K562 (cell line): ENCODE results near the gene SIRT7. TPM values are rescaled to one million over a fixed set of nuclear protein-coding genes. Genes with fewer than 3 reads are reported as not detected.
A peak's percentile ranks its signal among the peaks of the same experiment; 100 is the strongest.

ENCODE experiments used
- ATF4 ChIP-seq: fragments of 450-650 bp; formaldehyde crosslinking; IDR thresholded peaks from 2 replicates; pipeline ENCODE4 v1.4.0; 2022; ENCODE audit warnings: mild to moderate bottlenecking, moderate library complexity
- C11orf30 ChIP-seq: fragments of 450-650 bp; IDR thresholded peaks from 2 replicates; pipeline ENCODE4 v1.6.1; 2016; ENCODE audit warnings: low read depth, mild to moderate bottlenecking
- DPF2 ChIP-seq: fragments of 450-650 bp; IDR thresholded peaks from 2 replicates; pipeline ENCODE4 v1.6.1; 2016
- FOXA1 ChIP-seq: fragments of 450-650 bp; IDR thresholded peaks from 2 replicates; pipeline ENCODE4 v1.6.1; 2016; ENCODE audit warnings: mild to moderate bottlenecking, borderline replicate concordance
- HSF4 ChIP-seq: fragments of 250-450 bp; sonication (Bioruptor Pico); IDR thresholded peaks from 2 replicates; pipeline ENCODE4 v2.1.2; 2022; ENCODE audit warnings: mild to moderate bottlenecking, moderate library complexity, borderline replicate concordance
- IRF2 ChIP-seq: sonication (generic); formaldehyde crosslinking; IDR thresholded peaks from 2 replicates; pipeline ENCODE4 v1.8.1; 2022; ENCODE audit warnings: mild to moderate bottlenecking, missing genetic modification reagents
- KDM1A ChIP-seq, 2 experiments: fragments of 450-650 bp; IDR thresholded peaks; 2 replicates each; pipeline ENCODE4 v1.6.1; 2016; ENCODE audit warnings: mild to moderate bottlenecking in 2 of 2
- KLF16 ChIP-seq: IDR thresholded peaks from 2 replicates; pipeline ENCODE4 v1.6.1; 2016; ENCODE audit warnings: antibody characterized with exemption
- MXI1 ChIP-seq: IDR thresholded peaks from 2 replicates; pipeline ENCODE4 v1.6.1; 2011; ENCODE audit warnings: low read depth, mild to moderate bottlenecking, improper control_type of control experiment, low read length
- NFE2L1 ChIP-seq: fragments of 450-650 bp; IDR thresholded peaks from 2 replicates; pipeline ENCODE4 v1.6.1; 2016; ENCODE audit warnings: missing genetic modification characterization, low read depth, mild to moderate bottlenecking, missing compliant biosample characterization, moderate library complexity, borderline replicate concordance
- NFIX ChIP-seq: fragments of 250-450 bp; sonication (Bioruptor Pico); IDR thresholded peaks from 2 replicates; pipeline ENCODE4 v1.4.0; 2020; ENCODE audit warnings: low read depth, mild to moderate bottlenecking, moderate library complexity
- NFXL1 ChIP-seq: fragments of 450-650 bp; formaldehyde crosslinking; IDR thresholded peaks from 2 replicates; pipeline ENCODE4 v1.4.0; 2021; ENCODE audit warnings: mild to moderate bottlenecking
- RERE ChIP-seq: sonication (generic); formaldehyde crosslinking; IDR thresholded peaks from 2 replicates; pipeline ENCODE4 v1.8.0; 2023; ENCODE audit warnings: missing genetic modification reagents, mild to moderate bottlenecking, borderline replicate concordance
- SPI1 ChIP-seq: IDR thresholded peaks from 2 replicates; pipeline ENCODE4 v1.6.1; 2011; ENCODE audit warnings: low read depth, low read length, control low read depth, borderline replicate concordance
- STAT5B ChIP-seq: fragments of 250-450 bp; sonication (Bioruptor Pico); IDR thresholded peaks from 2 replicates; pipeline ENCODE4 v1.8.0; 2021; ENCODE audit warnings: mild to moderate bottlenecking, inconsistent platforms
- ZNF274 ChIP-seq: IDR thresholded peaks from 2 replicates; pipeline ENCODE4 v1.6.1; 2011; ENCODE audit warnings: low read depth, mild to moderate bottlenecking, low read length, moderate library complexity, borderline replicate concordance
- ZNF3 ChIP-seq: fragments of 250-450 bp; sonication (Bioruptor Pico); IDR thresholded peaks from 2 replicates; pipeline ENCODE4 v1.5.0; 2021; ENCODE audit warnings: mild to moderate bottlenecking, moderate library complexity
- ZNF354B ChIP-seq: fragments of 250-450 bp; sonication (Bioruptor Pico); IDR thresholded peaks from 2 replicates; pipeline ENCODE4 v1.4.0; 2020
- ZNF384 ChIP-seq: IDR thresholded peaks from 2 replicates; pipeline ENCODE4 v1.6.1; 2012; ENCODE audit warnings: low read depth, low read length, improper control_type of control experiment
- ZNF561 ChIP-seq: fragments of 450-650 bp; formaldehyde crosslinking; conservative IDR thresholded peaks from 2 replicates; pipeline ENCODE4 v1.4.0; 2020; ENCODE audit warnings: mild to moderate bottlenecking, moderate library complexity
- ZNF740 ChIP-seq, 3 experiments: fragments of 200-800 bp in 1 of 3; sonication (Bioruptor generic) in 1 of 3; sonication (generic) in 1 of 3; formaldehyde crosslinking in 1 of 3; IDR thresholded peaks; 2 replicates each; pipeline versions ENCODE4 v1.6.1 to v1.8.0; 2016 to 2022; ENCODE audit warnings: mild to moderate bottlenecking in 2 of 3, missing compliant biosample characterization in 2 of 3, missing genetic modification characterization in 2 of 3, missing genetic modification reagents in 1 of 3
- polyA plus RNA-seq, 8 experiments: library from polyadenylated mRNA; depleted of rRNA in 4 of 8; stranded (reverse) in 5 of 8; unstranded in 3 of 8; fragments of >200 nt; fragmentation: Nextera tagmentation in 2 of 8; fragmentation: Illumina TruSeq in 1 of 8; extraction: Ambion mirVana in 2 of 8; extraction: Trizol in 1 of 8; gene quantifications; 2 replicates each; pipeline versions ENCODE4 v1.2.1 to v1.2.3, GENCODE V29; 2011 to 2014; ENCODE audit warnings: inconsistent platforms in 1 of 8, missing spikeins in 1 of 8
- total RNA-seq, 7 experiments: library from RNA; depleted of rRNA in 6 of 7; stranded (reverse); fragments of >200 nt in 6 of 7; fragmentation: Illumina TruSeq in 2 of 7; extraction: Trizol in 2 of 7; gene quantifications; 2 replicates each; pipeline versions ENCODE4 v1.2.1 to v1.2.3, GENCODE V29; 2011 to 2021; ENCODE audit warnings: low replicate concordance in 1 of 7

The SIRT7 gene
- total and polyA plus RNA-seq, 9 of the 15 experiments (the other 6 are each of a cell fraction or from before 2014, with no cell fraction given) = 1.6 to 54.8 (median 20.3) TPM

- TF ChIP-seq IRF2 (0 out of 2 replicates have a peak, but pooled peaks have one; percentile 12), STAT5B (CRISPR knock-in tag) (no peak), RERE (no peak), ZNF384 (no peak; the same call in 1 of the 2 replicates), NFXL1 (CRISPR knock-in tag) (no peak), ZNF740 (CRISPR knock-in tag; IDR thresholded peaks at IDR 0.05) (peak; percentile 40; the same call in 1 of the 2 replicates), ZNF740 (tag; IDR thresholded peaks at IDR 0.05) (no peak; a peak in 1 of 4 replicates), ZNF354B (CRISPR knock-in tag) (no peak), HSF4 (no peak), KDM1A (IDR thresholded peaks at IDR 0.05) (no peak), DPF2 (no peak), NFIX (CRISPR knock-in tag) (no peak), NFE2L1 (no peak), FOXA1 (no peak), ZNF561 (no peak), SPI1 (no peak), MXI1 (no peak), C11orf30 (no peak), ATF4 (CRISPR knock-in tag) (no peak), KLF16 (no peak), ZNF274 (no peak), ZNF3 (CRISPR knock-in tag) (no peak)
Measured at GRCh38 chr17:81959362-81960129, 41.6 kb upstream of the SIRT7 start (continued).
